Activated CD8-positive, alpha-beta memory T cell treated with anti-CD3 and anti-CD28 coated beads, Interleukin-2, amount 50 U/mL, for 4 hours (primary cell): Measurements from ENCODE around the gene PRKAG3.
"Not testable (repeated sequence)": the region's sequence is repeated elsewhere in the genome, so short reads cannot be mapped to it uniquely, and the experiment has no call there.

Experiments used
- DNase-seq: peaks from one replicate; pipeline ENCODE4 v3.0.0-alpha.2; 2020

Gene PRKAG3

DNA sequence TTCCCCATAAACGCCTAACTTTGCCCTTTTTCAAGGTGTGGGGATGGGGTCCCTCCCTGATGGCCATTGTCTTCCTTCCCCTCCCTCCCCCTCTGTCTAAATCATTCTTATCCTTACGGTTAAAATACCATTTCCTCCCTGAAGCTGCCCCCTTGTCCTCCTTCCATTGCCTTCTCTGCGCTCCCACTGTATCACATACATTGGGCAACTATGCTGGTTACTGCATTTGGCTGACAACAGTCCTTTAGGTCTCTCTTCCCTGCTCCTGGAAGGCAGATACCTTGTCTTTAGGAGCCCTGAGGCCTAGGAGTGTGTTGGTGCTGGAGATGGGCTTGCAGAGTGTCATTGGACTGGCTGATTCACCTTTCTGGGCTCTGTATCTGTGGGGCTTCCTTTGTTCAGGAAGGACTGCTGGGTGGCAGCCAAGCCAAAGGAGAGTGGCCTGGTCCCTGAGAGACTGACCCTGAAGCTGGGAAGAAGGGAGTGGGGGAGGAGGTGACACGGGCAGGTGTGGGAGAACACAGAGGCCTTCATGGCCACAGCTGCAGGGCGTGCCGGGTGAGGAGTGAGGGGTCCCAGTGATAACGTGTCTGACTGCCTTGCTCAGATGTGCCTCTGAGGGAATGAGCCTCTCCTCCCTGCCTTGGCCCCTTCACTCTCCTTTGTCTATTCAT lies 30.2 kb upstream of the PRKAG3 start:
- DNase-seq, result no peak

DNA sequence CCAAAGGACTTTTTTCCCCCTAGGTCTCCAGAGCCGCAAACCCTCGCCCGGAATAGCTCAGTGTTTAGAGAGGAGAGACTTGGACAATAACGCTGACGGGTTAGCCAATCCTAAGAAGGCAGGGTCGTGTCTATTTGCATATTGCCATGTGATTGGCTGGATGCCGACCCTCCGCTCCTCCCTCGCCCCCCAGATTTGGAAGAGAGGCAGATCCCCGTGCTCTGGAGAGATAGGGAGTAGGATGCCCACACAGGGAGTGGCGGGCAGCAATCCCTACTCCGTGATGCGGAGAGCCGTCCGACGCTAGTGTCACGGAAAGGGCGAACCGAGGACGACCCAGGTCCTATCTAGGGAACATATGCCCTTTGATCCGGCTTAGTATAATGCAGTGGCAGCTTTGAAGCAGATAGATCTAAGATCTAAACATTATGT lies 29.4 kb upstream of the PRKAG3 start:
- DNase-seq, result no peak

DNA sequence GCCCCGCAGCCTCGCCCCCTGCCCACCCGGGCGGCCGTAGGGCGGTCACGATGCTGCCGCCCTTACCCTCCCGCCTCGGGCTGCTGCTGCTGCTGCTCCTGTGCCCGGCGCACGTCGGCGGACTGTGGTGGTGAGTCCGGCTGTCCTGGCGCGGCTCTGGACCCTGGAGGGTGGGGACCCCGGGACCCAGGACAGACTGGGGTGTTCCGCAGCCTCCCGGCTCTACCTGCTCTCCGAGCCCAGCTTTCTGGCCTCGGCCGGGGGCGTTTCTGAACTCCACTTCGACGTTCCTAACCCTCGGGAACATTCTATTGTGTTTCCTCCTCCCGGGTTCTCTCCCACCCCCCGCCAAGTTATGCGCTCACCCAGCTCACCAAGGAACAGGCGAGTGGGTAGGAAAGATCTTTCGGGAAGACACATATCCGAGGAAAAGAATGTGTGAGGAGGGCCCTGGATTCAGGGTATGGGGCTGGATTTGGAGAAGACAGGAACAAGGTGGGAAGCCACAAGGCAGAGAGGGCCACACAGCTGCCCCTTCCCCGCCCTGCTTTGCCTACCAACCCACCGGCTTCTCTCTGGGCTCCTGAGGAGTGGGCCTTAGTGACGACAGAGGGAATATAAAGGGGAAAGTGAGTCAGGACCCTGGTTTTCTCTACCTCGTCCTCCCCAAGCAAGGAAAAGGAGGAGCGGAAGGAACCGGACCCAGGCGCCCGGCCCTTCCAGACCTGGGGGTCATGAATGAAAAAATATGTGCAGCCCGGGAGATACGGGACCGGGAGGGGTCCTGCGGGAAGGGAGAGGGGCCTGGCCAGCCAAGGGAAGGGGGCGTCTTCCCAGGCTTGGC lies 28.6 kb upstream of the PRKAG3 start:
- no peak for DNase-seq

DNA sequence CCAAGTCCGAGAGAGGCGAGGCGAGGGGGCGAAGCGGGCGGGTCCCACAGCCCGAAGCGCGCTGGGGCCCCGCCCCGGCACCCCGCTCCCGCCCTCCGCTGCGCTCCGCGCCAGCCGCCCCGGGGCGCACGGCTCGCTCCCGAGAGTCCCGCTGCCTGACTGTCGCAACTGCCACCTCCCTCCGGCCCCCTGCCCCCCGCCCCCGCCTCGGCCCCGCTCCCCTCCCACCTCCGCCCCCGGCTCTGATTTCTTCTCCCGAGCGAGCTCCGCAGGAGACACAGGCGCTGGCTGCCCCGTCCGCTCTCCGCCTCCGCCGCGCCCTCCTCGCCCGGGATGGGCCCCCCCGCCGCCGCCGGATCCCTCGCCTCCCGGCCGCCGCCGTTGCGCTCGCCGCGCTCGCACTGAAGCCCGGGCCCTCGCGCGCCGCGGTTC lies 28.0 kb upstream of the PRKAG3 start, which contains the start of gene WNT6:
Gene WNT6, plus strand, starts transcription at position 250 of the 432 bp plus-strand sequence. CDS start 233 bp downstream, outside the sequence.
- DNase-seq, result no peak

- DNase-seq, result no peak
These were observed 27.3 kb upstream of the PRKAG3 start for GRCh38 chr2:218858671-218859555.

DNA sequence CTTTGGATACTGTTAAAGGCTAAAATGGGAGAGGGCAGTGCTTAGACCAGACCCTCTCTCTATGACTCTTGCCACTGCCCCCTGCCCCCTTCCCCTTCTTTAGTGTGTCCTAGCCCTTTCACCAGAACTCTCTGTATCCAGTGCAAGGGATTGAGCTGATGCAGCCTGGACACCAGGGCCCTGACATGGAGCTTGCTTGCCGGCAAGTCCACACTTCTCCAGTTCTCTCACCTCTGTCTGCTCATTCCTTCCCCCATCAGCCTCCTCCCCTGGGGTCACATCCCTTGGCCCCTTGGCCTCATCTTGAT lies 26.5 kb upstream of the PRKAG3 start:
- DNase-seq, result no peak

DNA sequence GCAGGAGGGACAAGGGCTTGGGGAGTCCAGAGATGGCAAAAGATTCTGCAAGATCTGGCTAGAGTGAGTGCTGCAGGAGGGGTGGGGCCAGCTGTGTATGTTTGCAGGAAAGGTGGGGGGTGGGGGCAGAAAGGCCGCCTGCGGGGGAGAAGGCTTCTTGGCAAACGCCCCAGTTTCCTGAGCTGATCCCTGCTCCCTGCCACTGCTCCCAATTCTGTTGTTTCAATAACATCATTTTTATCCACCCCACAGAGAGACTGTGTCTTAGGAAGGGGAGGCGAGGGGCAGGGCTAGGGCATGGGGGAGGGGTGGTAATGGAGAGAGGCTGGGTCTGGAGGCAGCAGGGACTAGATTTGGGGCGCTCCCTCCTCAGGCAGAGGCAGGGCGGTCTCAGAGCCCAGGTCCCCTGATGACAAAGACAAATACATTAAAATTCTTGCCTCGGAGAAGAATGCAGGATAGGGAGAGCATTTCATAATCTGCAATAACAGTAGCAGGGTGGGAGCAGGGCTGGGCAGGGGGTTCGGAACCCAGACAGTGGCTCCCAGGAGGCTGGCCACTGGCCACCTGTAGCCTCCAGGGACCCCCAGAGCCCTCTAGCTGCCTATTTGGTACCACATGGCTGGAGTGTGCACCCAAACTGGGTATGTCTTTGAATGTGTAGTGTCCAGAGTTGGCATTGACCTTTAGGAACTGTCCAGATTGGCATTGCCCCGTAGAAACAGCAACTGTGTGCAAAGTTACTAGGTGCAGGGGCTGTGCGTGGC lies 26.0 kb upstream of the PRKAG3 start:
- no peak for DNase-seq

GRCh38 chr2:218856896-218857243 lies 25.3 kb upstream of the PRKAG3 start:
- DNase-seq, result no peak

DNA sequence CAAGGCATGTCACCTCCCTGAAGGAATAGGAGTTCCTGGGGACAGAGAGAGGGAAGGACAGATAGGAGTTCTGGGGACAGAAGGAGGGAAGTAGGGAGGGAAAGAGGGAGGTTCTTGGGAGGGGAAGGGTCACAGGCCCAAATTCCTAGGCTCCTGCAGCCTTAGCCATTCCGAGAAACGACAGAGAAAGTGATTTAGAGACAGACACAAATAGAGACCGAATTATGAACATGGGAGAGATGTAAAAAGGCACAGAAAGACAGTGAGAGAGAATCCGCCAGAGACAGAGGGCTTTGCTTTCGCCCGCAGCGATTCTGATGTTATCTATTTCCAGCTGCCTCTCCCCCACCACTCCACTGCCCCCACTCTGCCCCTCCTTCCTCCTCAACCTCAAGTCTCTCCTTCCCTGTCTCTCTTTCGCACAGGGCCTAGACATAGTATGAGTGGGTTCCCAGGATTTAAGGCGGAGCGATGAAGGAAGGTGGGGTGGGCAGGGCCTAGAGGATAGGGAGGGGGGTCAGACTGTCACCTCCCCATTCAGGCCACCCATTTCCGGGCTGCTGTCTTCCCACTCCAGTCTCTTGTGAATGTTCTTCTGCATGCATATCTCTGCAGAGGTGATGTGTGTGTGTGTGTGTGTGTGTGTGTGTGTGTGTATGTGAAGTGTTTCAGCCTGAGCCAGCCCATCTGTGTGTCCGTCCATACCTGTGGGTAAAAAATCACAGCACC lies 24.7 kb upstream of the PRKAG3 start:
- no peak for DNase-seq

GRCh38 chr2:218855305-218856166 lies 23.9 kb upstream of the PRKAG3 start:
- no peak for DNase-seq

DNA sequence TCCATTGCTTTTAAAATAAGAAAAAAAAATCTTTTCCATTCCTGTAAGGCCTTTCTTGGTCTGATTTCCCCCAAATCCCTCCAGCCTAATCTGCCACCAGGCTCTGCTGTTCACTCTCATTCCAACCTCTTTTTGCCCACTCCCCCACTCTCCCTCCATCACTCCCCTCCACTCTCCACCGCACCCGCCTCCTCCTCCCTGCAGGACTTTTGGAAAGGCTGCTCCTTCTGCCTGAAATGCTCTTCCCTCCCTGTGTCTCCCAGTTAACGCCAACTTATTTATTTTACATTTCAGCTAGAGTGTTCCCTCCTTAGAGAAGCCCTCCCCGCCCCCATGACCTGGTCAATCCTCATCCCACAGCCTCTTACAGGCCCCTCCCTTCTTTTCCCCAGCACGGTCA lies 23.3 kb upstream of the PRKAG3 start:
- DNase-seq, result no peak

DNA sequence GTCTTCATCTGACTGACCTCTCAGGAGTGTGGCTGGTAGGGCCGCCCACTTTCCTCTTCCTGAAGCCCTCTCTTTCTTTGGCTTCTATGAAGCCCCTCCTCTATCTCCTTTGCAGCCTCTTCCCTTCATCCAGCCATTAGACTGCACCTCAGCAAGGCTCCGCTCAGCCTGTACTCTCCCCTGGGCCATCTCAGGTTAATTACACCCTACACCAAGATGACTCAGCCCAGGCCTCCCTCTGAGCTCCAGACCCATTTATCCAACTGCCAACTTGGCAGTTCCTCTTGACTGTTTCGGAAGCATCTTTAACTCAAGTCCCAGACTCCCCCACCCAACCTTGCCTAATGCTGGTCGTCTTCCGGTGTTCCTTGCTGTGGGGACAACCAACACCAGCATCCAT lies 22.2 kb upstream of the PRKAG3 start:
- no peak for DNase-seq

DNA sequence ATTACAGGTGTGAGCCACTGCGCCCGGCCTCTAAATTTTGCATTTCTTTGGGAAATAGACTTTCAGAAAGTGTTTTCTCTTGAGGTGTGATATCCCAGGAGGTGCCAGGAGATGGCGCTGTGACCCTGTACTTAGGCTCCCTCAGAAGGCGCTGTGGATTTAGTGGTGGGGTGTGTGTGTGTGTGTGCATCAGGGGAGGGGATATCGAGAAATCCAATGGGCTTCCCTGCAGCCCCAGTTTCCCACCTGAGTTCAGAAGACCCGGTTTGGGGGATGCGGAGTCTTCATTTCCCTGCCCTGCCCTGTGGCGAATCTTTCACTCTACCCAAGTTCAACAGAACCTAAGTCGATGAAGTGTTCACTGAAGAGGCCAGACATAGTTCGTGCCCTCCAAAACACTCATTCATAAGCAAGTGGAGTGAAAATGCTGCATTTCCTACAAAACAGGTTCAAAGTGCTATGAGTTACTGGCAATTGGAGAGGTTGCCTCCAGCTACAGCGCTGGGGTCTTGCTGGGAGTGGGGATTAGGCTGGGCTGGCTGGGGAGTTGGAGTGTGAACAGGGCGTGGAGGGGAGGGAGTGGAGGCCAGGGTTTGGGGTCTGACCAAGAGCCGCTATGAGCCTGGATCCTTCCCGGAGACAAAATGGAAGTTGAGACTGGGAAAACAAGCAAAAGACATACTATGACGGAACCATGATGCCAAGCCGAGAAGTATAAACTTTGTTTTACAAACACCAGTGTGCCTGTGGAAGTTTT lies 21.5 kb upstream of the PRKAG3 start:
- DNase-seq, result peak; percentile 67

DNA sequence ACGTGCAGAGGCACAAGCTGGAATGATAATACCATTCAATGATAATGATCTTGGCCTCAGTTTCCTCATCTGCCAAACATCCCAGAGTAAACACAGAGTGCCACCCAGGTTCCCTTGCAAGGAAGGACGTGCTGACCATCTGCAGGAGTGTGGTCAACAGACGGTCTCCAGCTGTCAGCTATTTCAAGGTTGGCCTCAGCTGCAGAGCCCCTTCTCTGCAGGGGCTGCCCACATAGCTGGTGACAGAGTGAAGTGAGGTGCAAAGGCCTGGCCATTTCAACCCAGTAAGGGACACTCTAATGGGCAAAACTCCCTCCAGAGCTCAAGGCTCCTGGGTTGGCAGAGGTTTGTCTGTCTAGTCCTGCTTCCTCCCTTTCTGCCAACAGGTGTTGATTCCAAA lies 19.7 kb upstream of the PRKAG3 start:
- DNase-seq, result no peak

- DNase-seq, result no peak
These were observed 19.2 kb upstream of the PRKAG3 start for GRCh38 chr2:218850796-218851195.

- DNase-seq, result no peak
These were observed 18.1 kb upstream of the PRKAG3 start for GRCh38 chr2:218849721-218850120.

DNA sequence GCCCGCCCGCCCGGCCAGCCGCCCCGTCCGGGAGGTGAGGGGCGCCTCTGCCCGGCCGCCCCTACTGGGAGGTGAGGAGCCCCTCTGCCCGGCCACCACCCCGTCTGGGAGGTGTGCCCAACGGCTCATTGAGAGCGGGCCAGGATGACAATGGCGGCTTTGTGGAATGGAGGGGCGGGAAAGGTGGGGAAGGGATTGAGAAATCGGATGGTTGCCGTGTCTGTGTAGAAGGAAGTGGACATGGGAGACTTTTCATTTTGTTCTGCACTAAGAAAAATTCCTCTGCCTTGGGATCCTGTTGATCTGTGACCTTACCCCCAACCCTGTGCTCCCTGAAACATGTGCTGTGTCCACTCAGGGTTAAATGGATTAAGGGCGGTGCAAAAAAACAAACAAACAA lies 15.4 kb upstream of the PRKAG3 start:
- not testable (repeated sequence) for DNase-seq

- not testable (repeated sequence) for DNase-seq
These were observed 12.7 kb upstream of the PRKAG3 start for GRCh38 chr2:218844334-218844733.

DNA sequence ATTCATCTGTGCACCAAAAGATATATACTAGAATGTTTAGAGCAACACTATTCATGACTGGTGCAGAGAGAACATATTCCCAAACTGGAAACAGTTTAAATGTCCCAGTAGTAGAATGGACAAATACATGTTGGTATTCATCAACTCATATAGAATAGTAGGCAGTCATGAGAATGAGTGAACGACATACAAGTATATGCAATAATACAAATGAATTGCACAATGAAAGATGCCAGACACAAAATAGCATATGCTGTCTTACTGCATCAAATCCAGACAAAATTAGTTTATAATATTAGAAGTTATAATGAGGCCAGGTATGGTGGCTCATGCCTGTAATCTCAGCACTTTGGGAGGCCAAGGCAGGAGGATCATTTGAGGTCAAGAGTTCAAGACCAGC lies 8.3 kb upstream of the PRKAG3 start:
- DNase-seq, result no peak

DNA sequence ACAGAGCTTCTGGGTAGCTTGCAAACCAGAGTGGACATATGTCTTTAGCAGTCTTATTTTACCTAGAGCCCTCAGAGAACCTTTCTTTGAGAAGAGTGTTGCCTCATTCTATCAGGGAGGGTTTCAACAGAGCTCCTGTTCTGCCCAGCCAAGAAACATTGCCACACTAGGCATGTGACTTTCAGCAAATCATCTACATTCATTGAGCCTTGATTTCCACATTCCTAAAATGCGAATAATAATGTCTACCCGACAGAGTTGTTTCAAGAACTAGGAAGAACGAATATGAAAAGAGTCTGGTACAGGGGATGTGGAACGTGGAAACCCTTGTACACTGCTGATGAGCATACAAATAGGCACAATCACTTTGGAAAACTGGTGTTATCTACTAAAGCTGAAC lies 7.8 kb upstream of the PRKAG3 start:
- no peak for DNase-seq
